ENCODE results near the gene ATRIP.

DNA sequence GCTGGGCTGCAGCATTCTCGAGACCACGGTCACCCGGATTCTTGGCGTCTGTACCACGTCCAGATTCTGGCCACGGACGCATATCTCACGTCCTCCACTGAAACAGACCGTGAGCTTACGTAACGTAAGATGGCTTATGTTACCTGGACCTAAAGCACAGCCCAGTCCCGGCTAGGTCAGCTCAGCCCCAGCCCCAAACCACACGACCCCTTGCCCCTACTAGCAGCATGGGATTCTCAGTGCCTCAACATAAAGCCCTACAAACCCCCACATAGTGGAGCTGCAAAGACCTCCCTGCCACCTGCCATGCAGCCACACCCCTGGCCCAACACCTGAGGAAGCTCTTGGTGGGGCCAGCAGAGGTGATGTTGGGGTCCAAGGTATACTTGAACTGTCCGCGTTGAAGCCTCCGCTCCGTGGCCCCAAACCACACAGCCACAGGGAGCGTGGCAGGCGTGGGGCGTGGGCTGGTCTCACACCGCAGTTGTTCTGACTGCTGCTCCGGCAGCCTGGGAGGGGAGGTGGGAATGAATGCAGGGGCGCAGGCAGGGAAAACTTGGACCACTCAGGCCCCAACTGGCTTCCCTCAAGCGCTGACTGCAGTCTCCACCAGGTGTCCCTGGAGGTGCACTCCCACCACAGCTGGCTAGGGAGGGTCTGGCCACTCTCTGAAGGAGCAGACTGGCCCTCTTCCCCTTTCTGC lies 31.1 kb upstream of the ATRIP start:
- TF ChIP-seq, protein P1, sequence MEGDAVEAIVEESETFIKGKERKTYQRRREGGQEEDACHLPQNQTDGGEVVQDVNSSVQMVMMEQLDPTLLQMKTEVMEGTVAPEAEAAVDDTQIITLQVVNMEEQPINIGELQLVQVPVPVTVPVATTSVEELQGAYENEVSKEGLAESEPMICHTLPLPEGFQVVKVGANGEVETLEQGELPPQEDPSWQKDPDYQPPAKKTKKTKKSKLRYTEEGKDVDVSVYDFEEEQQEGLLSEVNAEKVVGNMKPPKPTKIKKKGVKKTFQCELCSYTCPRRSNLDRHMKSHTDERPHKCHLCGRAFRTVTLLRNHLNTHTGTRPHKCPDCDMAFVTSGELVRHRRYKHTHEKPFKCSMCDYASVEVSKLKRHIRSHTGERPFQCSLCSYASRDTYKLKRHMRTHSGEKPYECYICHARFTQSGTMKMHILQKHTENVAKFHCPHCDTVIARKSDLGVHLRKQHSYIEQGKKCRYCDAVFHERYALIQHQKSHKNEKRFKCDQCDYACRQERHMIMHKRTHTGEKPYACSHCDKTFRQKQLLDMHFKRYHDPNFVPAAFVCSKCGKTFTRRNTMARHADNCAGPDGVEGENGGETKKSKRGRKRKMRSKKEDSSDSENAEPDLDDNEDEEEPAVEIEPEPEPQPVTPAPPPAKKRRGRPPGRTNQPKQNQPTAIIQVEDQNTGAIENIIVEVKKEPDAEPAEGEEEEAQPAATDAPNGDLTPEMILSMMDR (IDR thresholded peaks at IDR 0.05): no peak
- TF ChIP-seq POLR2AphosphoS5 (IDR thresholded peaks at IDR 0.05): no peak
- no peak for TF ChIP-seq POLR2A (IDR thresholded peaks at IDR 0.05)

All from prostate gland (tissue), 2 donors.